ENCODE measurements around the gene RANBP2.

- TF ChIP-seq POLR2A (IDR thresholded peaks at IDR 0.05) = peak; percentile 56
- TF ChIP-seq, protein P1, sequence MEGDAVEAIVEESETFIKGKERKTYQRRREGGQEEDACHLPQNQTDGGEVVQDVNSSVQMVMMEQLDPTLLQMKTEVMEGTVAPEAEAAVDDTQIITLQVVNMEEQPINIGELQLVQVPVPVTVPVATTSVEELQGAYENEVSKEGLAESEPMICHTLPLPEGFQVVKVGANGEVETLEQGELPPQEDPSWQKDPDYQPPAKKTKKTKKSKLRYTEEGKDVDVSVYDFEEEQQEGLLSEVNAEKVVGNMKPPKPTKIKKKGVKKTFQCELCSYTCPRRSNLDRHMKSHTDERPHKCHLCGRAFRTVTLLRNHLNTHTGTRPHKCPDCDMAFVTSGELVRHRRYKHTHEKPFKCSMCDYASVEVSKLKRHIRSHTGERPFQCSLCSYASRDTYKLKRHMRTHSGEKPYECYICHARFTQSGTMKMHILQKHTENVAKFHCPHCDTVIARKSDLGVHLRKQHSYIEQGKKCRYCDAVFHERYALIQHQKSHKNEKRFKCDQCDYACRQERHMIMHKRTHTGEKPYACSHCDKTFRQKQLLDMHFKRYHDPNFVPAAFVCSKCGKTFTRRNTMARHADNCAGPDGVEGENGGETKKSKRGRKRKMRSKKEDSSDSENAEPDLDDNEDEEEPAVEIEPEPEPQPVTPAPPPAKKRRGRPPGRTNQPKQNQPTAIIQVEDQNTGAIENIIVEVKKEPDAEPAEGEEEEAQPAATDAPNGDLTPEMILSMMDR (IDR thresholded peaks at IDR 0.05) = no peak
- TF ChIP-seq POLR2AphosphoS5 (IDR thresholded peaks at IDR 0.05) = peak; percentile 63 to 83 (median 77)
These were observed 67.3 kb downstream of the RANBP2 start, which contains the start of gene CCDC138 for GRCh38 chr2:108786354-108787215.

Data from transverse colon (tissue), 4 donors.